ENCODE measurements around the gene PSMB11.
A peak's percentile ranks its signal among the peaks of the same experiment; 100 is the strongest.

Gene PSMB11

DNA sequence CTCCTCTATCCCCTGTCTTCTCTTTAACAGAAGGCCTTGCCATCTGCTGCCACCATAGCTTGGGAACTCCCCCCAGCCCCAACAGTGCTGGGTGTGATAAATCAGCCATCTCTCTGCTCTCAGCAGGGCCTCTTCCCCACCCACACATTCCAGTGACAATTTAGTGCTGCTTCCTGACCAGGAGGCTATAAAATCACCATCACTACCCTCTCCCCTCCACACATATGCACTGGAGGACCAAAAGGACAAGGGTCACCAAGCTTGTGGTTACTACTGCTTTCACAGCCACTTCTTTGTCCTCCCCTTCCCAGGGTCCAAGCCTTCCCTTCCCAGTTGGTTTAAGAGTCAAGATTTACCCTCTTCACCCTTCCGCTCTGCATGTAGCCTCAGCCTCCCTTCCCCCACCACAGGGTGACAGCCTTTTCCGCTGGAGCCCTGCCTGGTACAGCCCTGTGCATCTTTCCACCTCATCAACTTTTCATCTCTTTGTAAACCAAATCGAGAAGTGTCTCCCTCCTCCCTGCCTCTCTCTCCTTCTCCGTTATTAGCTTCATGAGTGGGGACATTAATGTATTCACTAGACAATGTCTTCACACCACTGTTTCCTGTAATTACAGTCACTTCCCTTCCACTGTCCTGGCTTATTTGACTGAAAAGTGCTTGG, 16.7 kb upstream of the PSMB11 start:
- peaks cover 52% of the 10 kb centered on the region for H3K36me3 ChIP-seq (ENCODE audit: low read depth)
- H3K27ac ChIP-seq (ENCODE audit: poor library complexity, severe bottlenecking), result no peak overlapping the region
- TF ChIP-seq, protein P1, sequence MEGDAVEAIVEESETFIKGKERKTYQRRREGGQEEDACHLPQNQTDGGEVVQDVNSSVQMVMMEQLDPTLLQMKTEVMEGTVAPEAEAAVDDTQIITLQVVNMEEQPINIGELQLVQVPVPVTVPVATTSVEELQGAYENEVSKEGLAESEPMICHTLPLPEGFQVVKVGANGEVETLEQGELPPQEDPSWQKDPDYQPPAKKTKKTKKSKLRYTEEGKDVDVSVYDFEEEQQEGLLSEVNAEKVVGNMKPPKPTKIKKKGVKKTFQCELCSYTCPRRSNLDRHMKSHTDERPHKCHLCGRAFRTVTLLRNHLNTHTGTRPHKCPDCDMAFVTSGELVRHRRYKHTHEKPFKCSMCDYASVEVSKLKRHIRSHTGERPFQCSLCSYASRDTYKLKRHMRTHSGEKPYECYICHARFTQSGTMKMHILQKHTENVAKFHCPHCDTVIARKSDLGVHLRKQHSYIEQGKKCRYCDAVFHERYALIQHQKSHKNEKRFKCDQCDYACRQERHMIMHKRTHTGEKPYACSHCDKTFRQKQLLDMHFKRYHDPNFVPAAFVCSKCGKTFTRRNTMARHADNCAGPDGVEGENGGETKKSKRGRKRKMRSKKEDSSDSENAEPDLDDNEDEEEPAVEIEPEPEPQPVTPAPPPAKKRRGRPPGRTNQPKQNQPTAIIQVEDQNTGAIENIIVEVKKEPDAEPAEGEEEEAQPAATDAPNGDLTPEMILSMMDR (IDR thresholded peaks at IDR 0.05; ENCODE audit: poor library complexity, severe bottlenecking), result no peak
- no peaks in the 10 kb centered on the region for H3K27me3 ChIP-seq (ENCODE audit: insufficient read depth, poor library complexity, severe bottlenecking)
- H3K4me3 ChIP-seq (ENCODE audit: severe bottlenecking), result no peak overlapping the region
- no peak for DNase-seq (ENCODE audit: low spot score)
- no peaks in the 10 kb centered on the region for H3K4me1 ChIP-seq (ENCODE audit: insufficient read depth, poor library complexity, severe bottlenecking)
- ATAC-seq (ENCODE audit: low read depth), result no peak; the same call in 2 of the 3 replicates
- H3K9me3 ChIP-seq (ENCODE audit: severe bottlenecking), result no peaks in the 10 kb centered on the region

DNA sequence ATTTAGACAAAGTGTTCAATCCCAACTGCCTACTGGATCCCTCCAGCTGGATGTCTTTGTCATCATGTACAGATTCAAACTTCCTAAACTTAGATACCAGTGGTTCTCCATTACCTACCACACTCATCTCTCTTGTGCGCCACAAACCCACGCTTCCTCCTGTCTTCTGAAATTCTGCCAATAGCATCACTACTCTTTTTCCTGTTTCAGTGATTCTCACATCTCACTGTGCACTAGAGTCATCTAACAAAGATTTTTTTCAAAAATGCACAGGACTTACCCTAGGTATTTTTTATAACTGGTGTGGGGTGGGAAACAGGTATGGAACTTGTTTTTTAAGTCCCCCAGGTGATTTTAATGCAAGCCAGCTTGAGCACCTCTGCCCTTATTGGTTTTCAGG, 13.2 kb upstream of the PSMB11 start:
- TF ChIP-seq, protein P1 (IDR thresholded peaks at IDR 0.05; ENCODE audit: poor library complexity, severe bottlenecking), result no peak
- Histone ChIP-seq H3K36me3 (ENCODE audit: low read depth) (peaks cover 87% of the 10 kb centered on the region), H3K9me3 (ENCODE audit: severe bottlenecking) (no peaks in the 10 kb centered on the region), H3K4me3 (ENCODE audit: severe bottlenecking) (no peak overlapping the region), H3K27ac (ENCODE audit: poor library complexity, severe bottlenecking) (no peak overlapping the region), H3K27me3 (ENCODE audit: insufficient read depth, poor library complexity, severe bottlenecking) (no peaks in the 10 kb centered on the region), H3K4me1 (ENCODE audit: insufficient read depth, poor library complexity, severe bottlenecking) (peaks cover 5% of the 10 kb centered on the region)
- DNase-seq (ENCODE audit: low spot score) (no peak), ATAC-seq (ENCODE audit: low read depth) (no peak)

DNA sequence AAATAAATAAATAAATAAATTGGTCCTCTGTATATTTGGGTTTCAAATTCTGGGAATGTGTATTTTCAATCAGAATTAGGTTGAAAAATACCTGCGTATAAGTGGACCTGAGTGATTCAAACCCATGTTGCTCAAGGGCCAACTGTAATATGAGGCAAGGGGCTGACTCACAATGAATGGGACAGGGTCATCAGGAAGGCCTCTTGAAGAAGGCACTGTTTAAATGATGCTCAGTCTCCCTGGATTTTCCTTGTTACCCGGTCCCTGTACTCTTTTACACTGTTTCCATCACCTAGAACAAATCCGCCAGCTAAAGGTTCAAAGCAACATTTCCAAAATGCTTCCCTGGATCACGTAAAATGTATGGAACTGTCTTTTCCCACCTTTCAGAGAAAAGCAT, 11.1 kb upstream of the PSMB11 start:
- Histone ChIP-seq H3K36me3 (ENCODE audit: low read depth) (peaks cover 71% of the 10 kb centered on the region), H3K27ac (ENCODE audit: poor library complexity, severe bottlenecking) (no peak overlapping the region), H3K4me3 (ENCODE audit: severe bottlenecking) (no peak overlapping the region), H3K4me1 (ENCODE audit: insufficient read depth, poor library complexity, severe bottlenecking) (peaks cover 9% of the 10 kb centered on the region), H3K27me3 (ENCODE audit: insufficient read depth, poor library complexity, severe bottlenecking) (no peaks in the 10 kb centered on the region), H3K9me3 (ENCODE audit: severe bottlenecking) (no peaks in the 10 kb centered on the region)
- TF ChIP-seq, protein P1 (IDR thresholded peaks at IDR 0.05; ENCODE audit: poor library complexity, severe bottlenecking), result no peak
- DNase-seq (ENCODE audit: low spot score) (no peak), ATAC-seq (ENCODE audit: low read depth) (no peak)

DNA sequence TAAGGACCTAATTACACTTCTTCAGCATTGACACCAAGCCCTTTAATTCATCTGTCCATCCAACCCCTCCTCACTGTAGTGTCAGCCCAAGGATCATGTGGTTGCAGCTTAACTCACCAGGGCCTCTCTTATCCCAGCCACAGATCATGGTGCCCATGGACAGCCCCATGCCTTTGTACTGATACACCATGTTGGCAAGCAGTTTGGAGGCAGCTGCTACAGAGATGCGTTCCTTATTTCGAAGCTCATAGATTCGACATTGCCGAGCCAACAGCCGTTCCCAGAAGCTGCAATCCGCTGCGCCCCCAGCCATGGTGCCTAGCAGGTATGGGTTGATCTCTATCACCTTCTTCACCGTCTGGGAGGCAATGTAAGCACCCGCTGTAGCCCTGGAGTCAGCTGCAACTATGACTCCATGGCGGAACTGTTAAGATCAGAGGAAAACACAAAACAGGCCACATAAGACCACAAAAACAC, 8.7 kb upstream of the PSMB11 start:
- TF ChIP-seq, protein P1 (IDR thresholded peaks at IDR 0.05; ENCODE audit: poor library complexity, severe bottlenecking), result no peak
- no peak overlapping the region for H3K27ac ChIP-seq (ENCODE audit: poor library complexity, severe bottlenecking)
- H3K4me3 ChIP-seq (ENCODE audit: severe bottlenecking), result no peak overlapping the region
- no peaks in the 10 kb centered on the region for H3K27me3 ChIP-seq (ENCODE audit: insufficient read depth, poor library complexity, severe bottlenecking)
- H3K4me1 ChIP-seq (ENCODE audit: insufficient read depth, poor library complexity, severe bottlenecking), result peaks cover 9% of the 10 kb centered on the region
- DNase-seq (ENCODE audit: low spot score) (no peak), ATAC-seq (ENCODE audit: low read depth) (no peak)
- peaks cover 55% of the 10 kb centered on the region for H3K36me3 ChIP-seq (ENCODE audit: low read depth)
- H3K9me3 ChIP-seq (ENCODE audit: severe bottlenecking), result no peaks in the 10 kb centered on the region

DNA sequence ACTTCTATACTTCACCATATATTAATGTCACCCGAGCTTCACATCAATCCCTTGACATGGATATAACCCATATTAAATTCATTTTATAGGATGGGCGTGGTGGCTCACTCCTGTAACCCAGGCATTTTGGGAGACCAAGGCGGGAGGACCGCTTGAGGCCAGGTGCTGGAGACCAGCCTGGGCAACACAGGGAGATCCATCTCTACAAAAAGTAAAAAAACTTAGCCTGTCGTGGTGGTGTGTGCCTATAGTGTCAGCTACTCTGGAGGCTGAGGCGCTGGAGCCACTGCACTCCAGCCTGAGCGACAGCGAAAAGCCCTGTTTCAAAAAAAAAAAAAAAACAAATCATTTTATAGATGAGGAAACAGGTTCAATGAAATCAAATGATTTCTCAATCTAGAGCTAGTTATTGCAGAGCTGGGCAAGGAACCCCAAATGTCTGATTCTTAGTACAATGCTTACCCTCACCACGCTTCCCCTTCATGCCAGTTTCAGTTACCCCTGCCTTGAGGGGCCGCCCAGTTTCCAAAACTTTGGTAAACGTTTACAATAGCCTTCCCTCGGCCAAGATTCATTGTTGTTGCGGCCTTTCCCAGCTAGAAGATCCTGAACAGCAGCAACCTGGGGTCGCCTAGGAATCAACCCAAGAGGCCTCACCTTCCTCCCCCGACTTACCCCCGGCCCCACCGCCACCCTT, 8.1 kb upstream of the PSMB11 start:
- peaks cover 9% of the 10 kb centered on the region for H3K4me1 ChIP-seq (ENCODE audit: insufficient read depth, poor library complexity, severe bottlenecking)
- ATAC-seq (ENCODE audit: low read depth) (no peak; the same call in 2 of the 3 replicates), DNase-seq (ENCODE audit: low spot score) (no peak)
- H3K27ac ChIP-seq (ENCODE audit: poor library complexity, severe bottlenecking), result peak overlapping the region; percentile 67
- H3K27me3 ChIP-seq (ENCODE audit: insufficient read depth, poor library complexity, severe bottlenecking), result no peaks in the 10 kb centered on the region
- no peaks in the 10 kb centered on the region for H3K9me3 ChIP-seq (ENCODE audit: severe bottlenecking)
- peak overlapping the region; percentile 62 for H3K4me3 ChIP-seq (ENCODE audit: severe bottlenecking)
- TF ChIP-seq, protein P1 (IDR thresholded peaks at IDR 0.05; ENCODE audit: poor library complexity, severe bottlenecking), result no peak
- peaks cover 49% of the 10 kb centered on the region for H3K36me3 ChIP-seq (ENCODE audit: low read depth)

All from RWPE2 (cell line).